Caki2 (cell line): Measurements from ENCODE around the gene TAF13. TPM values are rescaled to one million over a fixed set of nuclear protein-coding genes. Genes with fewer than 3 reads are reported as not detected.
A peak's percentile ranks its signal among the peaks of the same experiment; 100 is the strongest.

Experiments used
- DNase-seq: peaks from one replicate; pipeline ENCODE4 v3.0.0-alpha.2; 2015; ENCODE audit warnings: low read depth
- in situ Hi-C: cut with HindIII; loops from 2 replicates; pipeline ENCODE4 v1.10.0; 2016; ENCODE audit warnings: low sequenced_read_pairs, low pct_unique_long_range_greater_than_20kb, mixed read lengths
- total RNA-seq: library from RNA; depleted of rRNA; stranded (reverse); fragments of >200 nt; shearing (Covaris generic); gene quantifications from 2 replicates; pipeline ENCODE4 v1.2.3, GENCODE V29; 2014; ENCODE audit warnings: low replicate concordance

Gene TAF13
- total RNA-seq, 1 experiment from 2014 or later, result 8.9 TPM

DNA sequence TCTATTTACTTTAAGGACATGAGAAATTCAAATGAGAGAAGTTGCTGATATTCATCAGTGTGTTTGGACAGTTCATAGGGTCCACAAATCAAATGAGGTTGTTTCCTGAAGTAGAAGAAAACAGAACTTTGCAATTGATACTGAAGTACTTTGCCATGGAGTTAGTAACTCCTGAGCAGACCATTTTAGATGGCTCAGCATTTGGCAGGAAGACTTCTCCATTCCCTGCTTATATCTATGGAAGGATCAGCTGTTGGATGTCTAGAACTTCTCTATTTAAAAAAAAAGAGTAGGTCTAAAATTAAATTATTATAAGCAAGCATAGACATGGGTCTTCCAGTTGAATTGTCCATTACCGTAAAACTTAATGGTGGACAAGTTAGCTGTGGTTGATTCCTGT, 19.8 kb upstream of the TAF13 start:
- in situ Hi-C loops, result no loop called here
- no peak for DNase-seq

DNA sequence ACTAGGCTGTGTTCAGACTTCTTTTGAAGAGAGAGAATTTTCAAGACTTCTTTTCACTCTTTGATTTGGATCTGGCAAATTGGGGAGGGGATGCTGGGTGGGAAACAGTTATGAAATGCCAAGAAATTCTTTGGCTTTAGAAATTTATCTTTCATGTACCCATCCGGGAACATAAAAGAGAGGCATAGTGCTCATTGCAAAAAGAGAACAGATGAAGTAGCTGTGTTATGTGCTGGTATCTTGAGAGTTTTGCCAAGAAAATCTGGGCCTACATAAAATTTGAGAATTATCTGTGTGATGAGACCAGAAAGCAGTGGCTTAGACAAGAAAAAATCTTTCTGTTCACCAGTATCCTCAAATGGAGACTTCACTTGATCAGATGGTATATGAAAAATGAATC, 19.1 kb upstream of the TAF13 start:
- in situ Hi-C loops, result no loop called here
- no peak for DNase-seq

DNA sequence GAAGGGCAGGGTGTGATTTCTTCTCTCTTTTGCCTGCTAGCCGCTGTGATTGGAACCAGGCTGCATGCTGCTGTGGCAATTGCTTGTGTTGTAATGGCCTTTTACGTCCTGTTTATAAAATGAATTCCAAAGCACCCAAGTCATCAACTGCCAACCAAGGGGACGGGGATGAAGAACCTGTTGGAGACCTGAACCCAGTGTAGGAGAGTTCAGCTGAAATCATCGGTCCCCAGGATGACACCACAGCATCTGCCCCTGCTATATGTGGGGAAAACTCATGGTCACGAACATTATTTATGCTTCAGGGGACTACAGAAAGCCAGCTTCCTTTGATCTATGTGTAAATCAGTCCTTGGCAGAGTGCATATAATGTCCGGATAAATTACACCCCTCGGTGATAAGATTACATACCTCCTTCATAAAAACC, 18.6 kb upstream of the TAF13 start:
- in situ Hi-C loops, result no loop called here
- peak; percentile 52 for DNase-seq

DNA sequence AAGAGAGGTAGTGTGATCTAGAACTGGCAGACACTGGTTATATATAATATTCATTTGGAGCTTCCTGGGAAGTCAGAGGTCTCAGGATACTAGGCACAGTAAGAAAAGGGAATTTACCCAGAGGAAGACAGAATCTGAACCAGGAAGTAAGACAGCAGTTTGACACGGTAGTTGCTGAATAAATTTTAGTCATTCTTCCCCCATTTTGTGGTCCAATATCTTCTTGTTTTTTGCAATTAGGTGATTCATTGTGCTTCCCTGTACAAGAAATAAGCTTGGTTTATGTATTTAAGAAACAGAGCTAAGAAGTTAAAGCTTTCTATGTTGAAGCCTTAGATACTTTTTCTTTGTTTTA, 16.0 kb upstream of the TAF13 start:
- in situ Hi-C loops, result no loop called here
- peak; percentile 19 for DNase-seq

GRCh38 chr1:109091078-109091838, 15.5 kb upstream of the TAF13 start:
- DNase-seq, result no peak
- in situ Hi-C loops, result no loop called here

GRCh38 chr1:109090196-109091077, 14.6 kb upstream of the TAF13 start, which contains the start of gene TMEM167B:
TMEM167B (plus strand) TSS chr1:109090764; CDS start chr1:109090873, 109 bp downstream.
- in situ Hi-C loops, result no loop called here

GRCh38 chr1:109089242-109090015, 13.6 kb upstream of the TAF13 start:
- in situ Hi-C loops, result no loop called here
- DNase-seq, result peak; percentile 49

More at GRCh38 chr1:109090196-109091077, 14.6 kb upstream of the TAF13 start, which contains the start of gene TMEM167B:
- peak; percentile 86 for DNase-seq

GRCh38 chr1:109084563-109085517, 9.0 kb upstream of the TAF13 start:
- in situ Hi-C loops, result no loop called here
- DNase-seq, result no peak

GRCh38 chr1:109083923-109084322, 8.1 kb upstream of the TAF13 start:
- in situ Hi-C loops, result no loop called here
- no peak for DNase-seq

- in situ Hi-C loops, result no loop called here
- no peak for DNase-seq
Observed at GRCh38 chr1:109083501-109083900, 7.7 kb upstream of the TAF13 start.

GRCh38 chr1:109080441-109081082, 4.8 kb upstream of the TAF13 start:
- no peak for DNase-seq
- in situ Hi-C loops, result no loop called here

DNA sequence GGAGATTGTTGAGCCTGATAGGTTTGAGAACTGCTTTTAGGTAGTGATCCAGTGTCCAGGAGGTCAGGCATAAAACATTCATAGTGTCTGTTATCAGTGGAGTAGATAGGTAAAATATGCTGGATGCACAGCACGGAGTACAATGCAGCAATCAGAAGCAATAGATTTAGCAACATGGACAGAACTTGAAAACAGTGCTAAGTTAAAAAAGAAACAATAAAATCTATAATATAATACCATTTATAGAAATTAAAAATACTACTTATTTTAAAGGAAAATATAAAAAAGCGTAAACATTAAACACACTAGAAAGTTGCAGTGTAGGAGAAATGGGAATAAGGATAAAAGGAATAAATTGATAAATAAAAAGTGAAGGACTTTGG, 3.4 kb upstream of the TAF13 start:
- in situ Hi-C loops, result no loop called here
- no peak for DNase-seq

DNA sequence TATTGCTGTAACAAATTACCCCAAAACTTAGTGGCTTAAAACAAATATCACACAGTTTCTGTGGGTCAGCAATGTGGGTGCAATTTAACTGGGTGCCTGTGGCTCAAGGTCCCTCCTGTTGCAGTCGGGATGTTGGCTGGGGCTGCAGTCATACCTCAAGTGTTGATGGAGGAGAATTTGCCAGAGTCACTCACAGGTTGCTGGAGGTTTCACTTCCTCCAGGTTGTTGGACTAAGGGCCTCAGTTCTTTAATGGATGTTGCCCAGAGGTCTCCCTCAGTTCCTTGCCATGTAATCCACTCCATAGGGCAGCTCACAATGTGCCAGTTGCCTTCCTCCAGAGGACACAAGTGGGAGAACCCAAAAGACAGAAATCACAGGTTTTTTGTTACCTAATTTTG, 2.5 kb upstream of the TAF13 start:
- in situ Hi-C loops, result no loop called here
- DNase-seq, result no peak

DNA sequence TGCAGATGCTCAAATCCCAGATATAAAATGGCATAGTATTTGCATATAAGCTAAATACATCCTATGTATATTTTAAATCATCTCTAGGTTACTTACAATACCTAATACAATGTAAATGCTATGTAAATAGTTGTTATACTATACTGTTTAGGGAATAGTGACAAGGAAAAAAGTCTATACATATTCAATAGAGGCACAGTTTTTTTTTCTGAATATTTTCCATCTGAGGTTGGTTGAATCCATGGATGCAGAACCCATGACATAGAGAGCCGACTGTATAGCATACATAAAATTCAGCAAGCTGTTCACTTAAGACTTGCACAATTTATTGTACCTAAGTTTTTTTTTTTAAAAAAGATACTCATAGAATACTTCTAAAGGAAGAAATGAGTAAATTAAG, 6.5 kb downstream of the TAF13 start:
- no peak for DNase-seq
- in situ Hi-C loops, result no loop called here

DNA sequence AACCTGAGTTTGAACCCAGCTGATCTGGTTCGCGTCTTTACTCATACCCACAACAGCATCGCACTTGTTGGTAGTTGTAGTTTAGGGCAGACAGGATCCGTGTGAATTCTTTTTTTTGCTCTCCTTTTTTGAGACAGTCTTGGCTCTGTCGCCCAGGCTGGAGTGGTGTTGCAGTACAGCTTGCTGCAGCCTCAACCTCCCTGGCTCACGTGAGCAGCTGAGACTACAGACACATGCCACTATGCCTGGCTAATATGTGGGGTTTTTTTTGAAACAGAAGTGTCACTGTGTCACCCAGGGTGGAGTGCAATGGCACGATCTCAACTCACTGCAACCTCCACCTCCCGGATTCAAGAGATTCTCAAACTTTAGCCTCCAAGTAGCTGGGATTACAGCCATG, 7.9 kb downstream of the TAF13 start:
- DNase-seq, result no peak
- in situ Hi-C loops, result no loop called here

GRCh38 chr1:109065137-109065536, 10.7 kb downstream of the TAF13 start:
- in situ Hi-C loops, result no loop called here
- no peak for DNase-seq

DNA sequence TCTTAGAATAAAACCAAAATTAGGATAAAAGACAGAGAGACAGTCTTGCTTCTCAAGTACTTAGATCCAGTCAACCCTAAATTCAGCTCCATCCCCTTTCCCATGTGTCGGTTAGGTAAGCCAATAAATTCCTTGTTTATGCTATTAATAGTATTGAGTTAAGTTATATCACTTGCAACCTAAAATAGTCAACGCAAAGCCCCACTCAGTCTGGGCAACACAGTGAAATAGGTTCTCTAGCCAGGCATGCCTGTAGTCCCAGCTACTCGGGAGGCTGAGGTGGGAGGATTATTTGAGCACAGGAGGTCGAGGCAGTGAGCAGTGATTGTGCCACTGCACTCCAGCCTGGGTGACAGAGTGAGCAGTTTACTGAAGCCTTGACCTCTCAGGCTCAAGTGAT, 14.6 kb downstream of the TAF13 start:
- no peak for DNase-seq
- in situ Hi-C loops, result no loop called here
